OCI-LY1 (cell line): Measurements from ENCODE around the gene GALNT10.
A peak's percentile ranks its signal among the peaks of the same experiment; 100 is the strongest.

Source experiments
- H2AFZ ChIP-seq: fragments of 200-600 bp; sonication (generic), shearing (Covaris generic); 2 replicates; pipeline ENCODE4 v1.6.0; 2014; ENCODE audit warnings: antibody characterized with exemption, mild to moderate bottlenecking, low read length
- H3F3A ChIP-seq: fragments of 200-600 bp; sonication (generic), shearing (Covaris generic); 2 replicates; pipeline ENCODE4 v1.6.0; 2014; ENCODE audit warnings: mild to moderate bottlenecking, antibody characterized with exemption, low read length, moderate library complexity; ENCODE audit not compliant: insufficient read depth
- H3K27ac ChIP-seq: fragments of 200-600 bp; sonication (generic); 2 replicates; pipeline ENCODE4 v1.5.1; 2014; ENCODE audit warnings: low read length, mixed run types, mild to moderate bottlenecking, low read depth; ENCODE audit not compliant: poor library complexity, severe bottlenecking
- H3K27me3 ChIP-seq: fragments of 200-600 bp; sonication (generic); 2 replicates; pipeline ENCODE4 v1.6.0; 2014; ENCODE audit warnings: antibody characterized with exemption, mild to moderate bottlenecking, low read length, moderate library complexity; ENCODE audit not compliant: insufficient read depth
- H3K36me3 ChIP-seq: fragments of 200-600 bp; sonication (generic); 2 replicates; pipeline ENCODE4 v1.6.1; 2014; ENCODE audit warnings: mild to moderate bottlenecking, antibody characterized with exemption, low read length, moderate library complexity, mixed read lengths; ENCODE audit not compliant: insufficient read depth
- H3K4me1 ChIP-seq: fragments of 200-600 bp; sonication (generic); 2 replicates; pipeline ENCODE4 v1.5.1; 2014; ENCODE audit warnings: mild to moderate bottlenecking, low read length, moderate library complexity; ENCODE audit not compliant: insufficient read depth, severe bottlenecking
- H3K4me2 ChIP-seq: fragments of 200-600 bp; sonication (generic), shearing (Covaris generic); 2 replicates; pipeline ENCODE4 v1.6.1; 2014; ENCODE audit warnings: low read length
- H3K4me3 ChIP-seq: fragments of 200-600 bp; sonication (generic); 2 replicates; pipeline ENCODE4 v1.5.1; 2014; ENCODE audit warnings: low read length, low read depth, mild to moderate bottlenecking, mixed read lengths; ENCODE audit not compliant: poor library complexity, severe bottlenecking
- H3K79me2 ChIP-seq: fragments of 200-600 bp; shearing (Covaris generic); 2 replicates; pipeline ENCODE4 v1.6.1; 2016; ENCODE audit warnings: mixed run types, low read length, mixed read lengths; ENCODE audit not compliant: insufficient read depth
- H3K9ac ChIP-seq: fragments of 200-600 bp; sonication (generic), shearing (Covaris generic); 2 replicates; pipeline ENCODE4 v1.6.1; 2014; ENCODE audit warnings: mild to moderate bottlenecking, low read length, mixed read lengths
- H3K9me2 ChIP-seq: fragments of 200-600 bp; sonication (generic), shearing (Covaris generic); 2 replicates; pipeline ENCODE4 v1.6.1; 2014; ENCODE audit warnings: low read depth, mild to moderate bottlenecking, low read length, mixed read lengths
- H3K9me3 ChIP-seq: fragments of 200-600 bp; shearing (Covaris generic); 2 replicates; pipeline ENCODE4 v1.6.1; 2014; ENCODE audit warnings: low read length, mixed read lengths
- H4K20me1 ChIP-seq: fragments of 200-600 bp; sonication (generic), shearing (Covaris generic); 2 replicates; pipeline ENCODE4 v1.6.0; 2016; ENCODE audit warnings: mild to moderate bottlenecking, low read length; ENCODE audit not compliant: insufficient read depth
- EZH2 ChIP-seq: fragments of 200-600 bp; sonication (generic), shearing (Covaris generic); IDR thresholded peaks from 2 replicates; pipeline ENCODE4 v1.8.0; 2017; ENCODE audit warnings: borderline replicate concordance, mixed run types, mild to moderate bottlenecking, antibody characterized with exemption, low read length, moderate library complexity, mixed read lengths
- TF ChIP-seq, protein P1 (sequence below): fragments of 200-600 bp; sonication (generic), shearing (Covaris generic); IDR thresholded peaks from 2 replicates; pipeline ENCODE4 v1.5.1; 2017; ENCODE audit warnings: mild to moderate bottlenecking, antibody characterized with exemption, low read length, moderate library complexity, mixed read lengths

The GALNT10 gene

GRCh38 chr5:154190595-154191304, at the start of gene GALNT10:
TSS of gene GALNT10 (plus strand) at chr5:154190733. CDS start at chr5:154190867, 134 bp downstream.
- no peak within 1 kb of the TSS for H2AFZ ChIP-seq
- H3K79me2 ChIP-seq: no peaks in the 10 kb centered on the region

GRCh38 chr5:154141745-154142221, 48.8 kb upstream of the GALNT10 start:
- TF ChIP-seq EZH2: no peak
- TF ChIP-seq, protein P1, sequence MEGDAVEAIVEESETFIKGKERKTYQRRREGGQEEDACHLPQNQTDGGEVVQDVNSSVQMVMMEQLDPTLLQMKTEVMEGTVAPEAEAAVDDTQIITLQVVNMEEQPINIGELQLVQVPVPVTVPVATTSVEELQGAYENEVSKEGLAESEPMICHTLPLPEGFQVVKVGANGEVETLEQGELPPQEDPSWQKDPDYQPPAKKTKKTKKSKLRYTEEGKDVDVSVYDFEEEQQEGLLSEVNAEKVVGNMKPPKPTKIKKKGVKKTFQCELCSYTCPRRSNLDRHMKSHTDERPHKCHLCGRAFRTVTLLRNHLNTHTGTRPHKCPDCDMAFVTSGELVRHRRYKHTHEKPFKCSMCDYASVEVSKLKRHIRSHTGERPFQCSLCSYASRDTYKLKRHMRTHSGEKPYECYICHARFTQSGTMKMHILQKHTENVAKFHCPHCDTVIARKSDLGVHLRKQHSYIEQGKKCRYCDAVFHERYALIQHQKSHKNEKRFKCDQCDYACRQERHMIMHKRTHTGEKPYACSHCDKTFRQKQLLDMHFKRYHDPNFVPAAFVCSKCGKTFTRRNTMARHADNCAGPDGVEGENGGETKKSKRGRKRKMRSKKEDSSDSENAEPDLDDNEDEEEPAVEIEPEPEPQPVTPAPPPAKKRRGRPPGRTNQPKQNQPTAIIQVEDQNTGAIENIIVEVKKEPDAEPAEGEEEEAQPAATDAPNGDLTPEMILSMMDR: no peak
- Histone ChIP-seq H2AFZ (no peak overlapping the region), H3K9ac (no peak overlapping the region), H3K79me2 (no peaks in the 10 kb centered on the region), H3F3A (no peaks in the 10 kb centered on the region), H3K27ac (no peak overlapping the region), H4K20me1 (no peaks in the 10 kb centered on the region), H3K4me2 (no peak overlapping the region), H3K9me3 (no peaks in the 10 kb centered on the region), H3K36me3 (no peaks in the 10 kb centered on the region), H3K4me3 (no peak overlapping the region), H3K4me1 (no peaks in the 10 kb centered on the region), H3K9me2 (no peaks in the 10 kb centered on the region), H3K27me3 (no peaks in the 10 kb centered on the region)

More at GRCh38 chr5:154190595-154191304, at the start of gene GALNT10:
- peak within 1 kb of the TSS; percentile 91 for H3K9ac ChIP-seq
- no peaks in the 10 kb centered on the region for H3K9me3 ChIP-seq
- no peaks in the 10 kb centered on the region for H3K9me2 ChIP-seq
- no peaks in the 10 kb centered on the region for H4K20me1 ChIP-seq
- peak within 1 kb of the TSS; percentile 95 for H3K4me3 ChIP-seq
- peak within 1 kb of the TSS; percentile 99 for H3K4me2 ChIP-seq
- H3F3A ChIP-seq: no peaks in the 10 kb centered on the region
- H3K27ac ChIP-seq: no peak within 1 kb of the TSS
- H3K27me3 ChIP-seq: no peaks in the 10 kb centered on the region; the same call in none of the 2 replicates
- peaks cover 19% of the 10 kb centered on the region for H3K4me1 ChIP-seq
- no peaks in the 10 kb centered on the region for H3K36me3 ChIP-seq
- TF ChIP-seq, protein P1: no peak
- no peak for TF ChIP-seq EZH2

GRCh38 chr5:154143211-154143641, 47.3 kb upstream of the GALNT10 start:
- Histone ChIP-seq H3K9me2 (no peaks in the 10 kb centered on the region), H3K79me2 (no peaks in the 10 kb centered on the region), H3K9ac (no peak overlapping the region), H3K4me1 (no peaks in the 10 kb centered on the region), H3K4me2 (no peak overlapping the region), H3K36me3 (no peaks in the 10 kb centered on the region), H2AFZ (no peak overlapping the region), H3F3A (no peaks in the 10 kb centered on the region), H3K9me3 (no peaks in the 10 kb centered on the region), H3K27ac (no peak overlapping the region), H3K27me3 (no peaks in the 10 kb centered on the region), H3K4me3 (no peak overlapping the region), H4K20me1 (no peaks in the 10 kb centered on the region)
- TF ChIP-seq, protein P1: no peak
- TF ChIP-seq EZH2: no peak
